Measurements from ENCODE around the gene PDE2A.
A peak's percentile ranks its signal among the peaks of the same experiment; 100 is the strongest.

PDE2A gene

GRCh38 chr11:72613450-72613849 lies 60.8 kb downstream of the PDE2A start:
- DNase-seq (ENCODE audit: low read depth), result no peak

GRCh38 chr11:72609476-72609875 lies 64.7 kb downstream of the PDE2A start:
- no peak for DNase-seq (ENCODE audit: low read depth)

- DNase-seq (ENCODE audit: low read depth), result no peak
Measured at GRCh38 chr11:72609045-72609444, 65.2 kb downstream of the PDE2A start.

- no peak for DNase-seq (ENCODE audit: low read depth)
Measured at GRCh38 chr11:72607496-72607895, 66.7 kb downstream of the PDE2A start.

- no peak for DNase-seq (ENCODE audit: low read depth)
Measured at GRCh38 chr11:72606748-72607468, 67.3 kb downstream of the PDE2A start.

- no peak for DNase-seq (ENCODE audit: low read depth)
Measured at GRCh38 chr11:72605973-72606747, 68.1 kb downstream of the PDE2A start.

- no peak for DNase-seq (ENCODE audit: low read depth)
Measured at GRCh38 chr11:72604256-72604655, 70.0 kb downstream of the PDE2A start.

- no peak for DNase-seq (ENCODE audit: low read depth)
Measured at GRCh38 chr11:72602250-72602904, 71.8 kb downstream of the PDE2A start.

- DNase-seq (ENCODE audit: low read depth), result no peak
Measured at GRCh38 chr11:72600557-72600956, 73.7 kb downstream of the PDE2A start.

GRCh38 chr11:72599325-72600117 lies 74.7 kb downstream of the PDE2A start:
- DNase-seq (ENCODE audit: low read depth), result no peak

- no peak for DNase-seq (ENCODE audit: low read depth)
Measured at GRCh38 chr11:72598906-72599305, 75.3 kb downstream of the PDE2A start.

GRCh38 chr11:72598466-72598865 lies 75.8 kb downstream of the PDE2A start:
- DNase-seq (ENCODE audit: low read depth), result no peak

- DNase-seq (ENCODE audit: low read depth), result no peak
Measured at GRCh38 chr11:72597721-72598120, 76.5 kb downstream of the PDE2A start.

- no peak for DNase-seq (ENCODE audit: low read depth)
Measured at GRCh38 chr11:72595292-72595684, 78.9 kb downstream of the PDE2A start.

- no peak for DNase-seq (ENCODE audit: low read depth)
Measured at GRCh38 chr11:72594493-72595291, 79.5 kb downstream of the PDE2A start.

GRCh38 chr11:72592698-72593495 lies 81.3 kb downstream of the PDE2A start:
- DNase-seq (ENCODE audit: low read depth), result no peak

GRCh38 chr11:72591785-72592502 lies 82.3 kb downstream of the PDE2A start:
- peak; percentile 24 for DNase-seq (ENCODE audit: low read depth)

GRCh38 chr11:72591023-72591422 lies 83.2 kb downstream of the PDE2A start:
- DNase-seq (ENCODE audit: low read depth), result no peak

GRCh38 chr11:72589802-72590761 lies 84.1 kb downstream of the PDE2A start:
- peak; percentile 14 for DNase-seq (ENCODE audit: low read depth)
